ENCODE results near the gene KHK. TPM values are rescaled to one million over a fixed set of nuclear protein-coding genes. Genes with fewer than 3 reads are reported as not detected.

KHK gene
- total and polyA plus RNA-seq, 2 of the 8 experiments (the other 6 are each of a cell fraction or from before 2014, with no cell fraction given) = 11.0 to 17.7 TPM

- WGBS, 2 experiments (ENCODE audit: extremely low coverage in 1 of 2, insufficient coverage in 1 of 2, insufficient read length in 1 of 2, insufficient replicate concordance in 2 of 2, low coverage in 1 of 2, low lambda C conversion rate in 2 of 2, missing lambda C conversion rate in 1 of 2) = 53% methylated on average over 10 of the region's 14 CpGs; no CpG with 5 or more reads in 1 of the 2 experiments
- no peak for FAIRE-seq
- H3K4me1 ChIP-seq (replicated peaks in 1 of 4; ENCODE audit: control insufficient read depth in 3 of 4, insufficient read depth in 4 of 4, low read length in 3 of 4) = peaks cover 0 to 12% (median 7%) of the 10 kb centered on the region in 4 experiments; a peak in 5 of 7 replicates
- no peak overlapping the region for H2BK5ac ChIP-seq (ENCODE audit: low read depth, low read length)
- H3K4me2 ChIP-seq (ENCODE audit: insufficient read depth in 1 of 2, low read depth in 2 of 2, low read length in 2 of 2) = peak overlapping the region; percentile 94 to 98
- no peak overlapping the region for H4K5ac ChIP-seq (ENCODE audit: insufficient read length, low read depth, low read length)
- H3K4ac ChIP-seq (replicated peaks; ENCODE audit: insufficient read length, low read depth, low read length) = no peak overlapping the region
- ChIA-PET CTCF (ENCODE audit: partially characterized antibody) (interaction anchor here (0.7 to 1.2 kb wide), 4 partner anchors 8 to 52 kb away, joined by 3 to 6 read pairs (median 4); no protein-coding TSS in a partner anchor), POLR2A (ENCODE audit: partially characterized antibody) (interaction anchor here (0.6 to 1.5 kb wide), 7 partner anchors 8 to 63 kb away, joined by 3 to 5 read pairs (median 4); partner anchors contain the start of gene PREB)
- H3K9me3 ChIP-seq (ENCODE audit: insufficient read depth in 2 of 2, low read depth in 1 of 2, low read length in 1 of 2) = no peaks in the 10 kb centered on the region
- H3K14ac ChIP-seq (ENCODE audit: insufficient read length) = no peak overlapping the region
- no peak overlapping the region for H3K23ac ChIP-seq (ENCODE audit: insufficient read length)
- H4K91ac ChIP-seq (replicated peaks; ENCODE audit: insufficient read length, low read length) = no peak overlapping the region
- H3K4me3 ChIP-seq (ENCODE audit: extremely low read depth in 1 of 4, insufficient read depth in 2 of 4, low read depth in 3 of 4, low read length in 4 of 4) = peak overlapping the region; percentile 40 to 68 (median 52)
- H3K56ac ChIP-seq (replicated peaks; ENCODE audit: insufficient read length, low read depth, low read length) = no peak overlapping the region
- H2AFZ ChIP-seq (ENCODE audit: low read length) = peak overlapping the region; percentile 86; the same call in 1 of the 2 replicates
- no peak overlapping the region for H3K9ac ChIP-seq (replicated peaks in 1 of 4; ENCODE audit: extremely low read depth in 1 of 4, low read depth in 3 of 4, low read length in 3 of 4)
- H3K27ac ChIP-seq (ENCODE audit: low read depth, low read length) = no peak overlapping the region
- peak overlapping the region; percentile 51; the same call in 1 of the 2 replicates for H3K18ac ChIP-seq (ENCODE audit: extremely low read depth, low read length)
- H4K20me1 ChIP-seq (replicated peaks in 1 of 2; ENCODE audit: control insufficient read depth in 1 of 2, insufficient read depth in 2 of 2, low read length in 2 of 2) = no peaks in the 10 kb centered on the region
- H2BK12ac ChIP-seq (ENCODE audit: low read depth, low read length) = no peak overlapping the region
- no peaks in the 10 kb centered on the region for H3K36me3 ChIP-seq (ENCODE audit: control insufficient read depth in 2 of 4, insufficient read depth in 4 of 4, low read length in 3 of 4)
- peaks cover 10% of the 10 kb centered on the region for H3K23me2 ChIP-seq (ENCODE audit: low read depth, low read length)
- H4K8ac ChIP-seq (ENCODE audit: extremely low read depth, insufficient read depth, low read length) = peak overlapping the region; percentile 88; the same call in 1 of the 2 replicates
- DNase-seq (ENCODE audit: low read depth in 1 of 2, low spot score in 2 of 2) = no peak
- no peak overlapping the region for H2BK20ac ChIP-seq (ENCODE audit: low read length)
- H3K27me3 ChIP-seq (replicated peaks in 1 of 4; ENCODE audit: control insufficient read depth in 3 of 4, extremely low read depth in 1 of 4, insufficient read depth in 3 of 4, low read length in 3 of 4) = peaks cover 8 to 56% (median 42%) of the 10 kb centered on the region in 4 experiments
- TF ChIP-seq JUN (IDR thresholded peaks at IDR 0.05; ENCODE audit: low read depth, low read length) (no peak), HDAC2 (IDR thresholded peaks at IDR 0.05; ENCODE audit: borderline replicate concordance in 1 of 2, low read depth in 2 of 2, low read length in 2 of 2) (no peak), TAF1 (IDR thresholded peaks at IDR 0.05; ENCODE audit: low read depth, low read length) (no peak), RFX5 (IDR thresholded peaks at IDR 0.05; ENCODE audit: borderline replicate concordance, low read depth, low read length) (no peak)
- no peaks in the 10 kb centered on the region for H3K79me1 ChIP-seq (ENCODE audit: low read depth, low read length)
- no peak overlapping the region for H2AK5ac ChIP-seq (ENCODE audit: low read depth, low read length)
- no peaks in the 10 kb centered on the region for H3K79me2 ChIP-seq (ENCODE audit: control insufficient read depth in 1 of 2, insufficient read depth in 2 of 2, low read length in 2 of 2)
- no peak overlapping the region for H2BK15ac ChIP-seq (ENCODE audit: low read length)
- H2BK120ac ChIP-seq (replicated peaks; ENCODE audit: low read depth, low read length) = no peak overlapping the region
Observed at GRCh38 chr2:27117995-27118524, 31.5 kb downstream of the KHK start.
